ENCODE results near the gene BCLAF1. TPM values are rescaled to one million over a fixed set of nuclear protein-coding genes. Genes with fewer than 3 reads are reported as not detected.
A peak's percentile ranks its signal among the peaks of the same experiment; 100 is the strongest.

Gene BCLAF1
- polyA plus RNA-seq, 3 donors: 32.5 to 75.8 (median 47.0) TPM

- peaks cover 0 to 1% (median 0%) of the 10 kb centered on the region in 7 donors for H3K9me3 Mint-ChIP-seq
- H3K4me1 Mint-ChIP-seq: no peaks in the 10 kb centered on the region
- intact Hi-C loops (cut with micrococcal nuclease): no loop called here
- Histone ChIP-seq H2AFZ (ENCODE audit: insufficient read depth, low read depth, low read length, poor library complexity, severe bottlenecking) (peak overlapping the region; percentile 29), H3K79me2 (ENCODE audit: insufficient read depth, low read length) (no peaks in the 10 kb centered on the region), H3K9ac (ENCODE audit: insufficient read depth, low read length, poor library complexity, severe bottlenecking) (no peak overlapping the region), H3K27ac (ENCODE audit: low read depth in 1 of 2, low read length in 2 of 2) (no peak overlapping the region), H3K4me1 (ENCODE audit: control insufficient read depth in 1 of 2, insufficient read depth in 2 of 2, low read length in 2 of 2) (no peaks in the 10 kb centered on the region), H3K4me3 (replicated peaks in 1 of 3; ENCODE audit: low read depth in 2 of 3, low read length in 3 of 3) (no peak overlapping the region), H3K9me3 (replicated peaks in 1 of 2; ENCODE audit: control insufficient read depth in 1 of 2, insufficient read depth in 1 of 2, low read length in 2 of 2) (no peaks in the 10 kb centered on the region), H4K20me1 (ENCODE audit: insufficient read depth, low read length) (no peaks in the 10 kb centered on the region), H3K4me2 (replicated peaks; ENCODE audit: extremely low read depth, low read length, poor library complexity, severe bottlenecking) (no peak overlapping the region), H3K27me3 (ENCODE audit: control insufficient read depth in 2 of 2, insufficient read depth in 2 of 2, low read length in 2 of 2) (no peaks in the 10 kb centered on the region), H3K36me3 (replicated peaks in 1 of 2; ENCODE audit: control insufficient read depth in 1 of 2, insufficient read depth in 2 of 2, low read length in 2 of 2) (no peaks in the 10 kb centered on the region)
- H3K36me3 Mint-ChIP-seq: no peaks in the 10 kb centered on the region
- peak overlapping the region in 1 of 7 donors; percentile 30 for H3K27ac Mint-ChIP-seq
- no peak for DNase-seq
- TF ChIP-seq CTCF (IDR thresholded peaks at IDR 0.05): no peak
- peaks cover 0 to 4% (median 2%) of the 10 kb centered on the region in 3 donors for H3K27me3 Mint-ChIP-seq (ENCODE audit: low read depth in 3 of 3)
- H3K4me3 Mint-ChIP-seq: no peak overlapping the region
- 98% methylated on average over 10 of the region's 12 CpGs for WGBS (ENCODE audit: insufficient coverage)
Observed at GRCh38 chr6:136335736-136336363, 46.2 kb upstream of the BCLAF1 start.

- Mint-ChIP-seq H3K4me3 (no peak overlapping the region), H3K27me3 (ENCODE audit: low read depth in 3 of 3) (peaks cover 0 to 4% (median 2%) of the 10 kb centered on the region in 3 donors), H3K4me1 (no peaks in the 10 kb centered on the region), H3K9me3 (peaks cover 0 to 1% (median 0%) of the 10 kb centered on the region in 7 donors), H3K36me3 (no peaks in the 10 kb centered on the region), H3K27ac (no peak overlapping the region)
- H3K4me2 ChIP-seq (replicated peaks; ENCODE audit: extremely low read depth, low read length, poor library complexity, severe bottlenecking): no peak overlapping the region
- H2AFZ ChIP-seq (ENCODE audit: insufficient read depth, low read depth, low read length, poor library complexity, severe bottlenecking): no peak overlapping the region
- DNase-seq: no peak
- no peak overlapping the region for H3K9ac ChIP-seq (ENCODE audit: insufficient read depth, low read length, poor library complexity, severe bottlenecking)
- no peak for TF ChIP-seq CTCF (IDR thresholded peaks at IDR 0.05)
- no peak overlapping the region for H3K4me3 ChIP-seq (replicated peaks in 1 of 3; ENCODE audit: low read depth in 2 of 3, low read length in 3 of 3)
- H3K9me3 ChIP-seq (replicated peaks in 1 of 2; ENCODE audit: control insufficient read depth in 1 of 2, insufficient read depth in 1 of 2, low read length in 2 of 2): no peaks in the 10 kb centered on the region
- 88% methylated on average over 5 of the region's 9 CpGs for WGBS (ENCODE audit: insufficient coverage)
- H3K79me2 ChIP-seq (ENCODE audit: insufficient read depth, low read length): no peaks in the 10 kb centered on the region
- intact Hi-C loops (cut with micrococcal nuclease): no loop called here
- H3K27me3 ChIP-seq (ENCODE audit: control insufficient read depth in 2 of 2, insufficient read depth in 2 of 2, low read length in 2 of 2): no peaks in the 10 kb centered on the region
- no peak overlapping the region for H3K27ac ChIP-seq (ENCODE audit: low read depth in 1 of 2, low read length in 2 of 2)
- no peaks in the 10 kb centered on the region for H4K20me1 ChIP-seq (ENCODE audit: insufficient read depth, low read length)
- no peaks in the 10 kb centered on the region for H3K4me1 ChIP-seq (ENCODE audit: control insufficient read depth in 1 of 2, insufficient read depth in 2 of 2, low read length in 2 of 2)
- no peaks in the 10 kb centered on the region for H3K36me3 ChIP-seq (replicated peaks in 1 of 2; ENCODE audit: control insufficient read depth in 1 of 2, insufficient read depth in 2 of 2, low read length in 2 of 2)
Observed at GRCh38 chr6:136334853-136335252, 45.2 kb upstream of the BCLAF1 start.
